Esophagus muscularis mucosa (tissue), 4 donors: ENCODE data around the gene RNASEH2A.
A peak's percentile ranks its signal among the peaks of the same experiment; 100 is the strongest.

Experiments used
- EP300 ChIP-seq: sonication (generic); formaldehyde crosslinking; IDR thresholded peaks from one replicate; pipeline ENCODE4 v1.6.1; 2017; ENCODE audit warnings: antibody characterized with exemption
- POLR2A ChIP-seq: fragments of 450-650 bp; IDR thresholded peaks from one replicate; pipeline ENCODE4 v1.6.1; 2017; ENCODE audit warnings: antibody characterized with exemption, moderate library complexity, mild to moderate bottlenecking, low read depth
- TF ChIP-seq, protein P1 (sequence below), 3 experiments: fragments of 200-600 bp in 2 of 3; fragments of 450-650 bp in 1 of 3; sonication (generic) in 2 of 3; IDR thresholded peaks; one replicate each; pipeline ENCODE4 v1.5.1; 2017 to 2019; ENCODE audit warnings: antibody characterized with exemption in 3 of 3, mild to moderate bottlenecking in 2 of 3, moderate library complexity in 1 of 3

DNA sequence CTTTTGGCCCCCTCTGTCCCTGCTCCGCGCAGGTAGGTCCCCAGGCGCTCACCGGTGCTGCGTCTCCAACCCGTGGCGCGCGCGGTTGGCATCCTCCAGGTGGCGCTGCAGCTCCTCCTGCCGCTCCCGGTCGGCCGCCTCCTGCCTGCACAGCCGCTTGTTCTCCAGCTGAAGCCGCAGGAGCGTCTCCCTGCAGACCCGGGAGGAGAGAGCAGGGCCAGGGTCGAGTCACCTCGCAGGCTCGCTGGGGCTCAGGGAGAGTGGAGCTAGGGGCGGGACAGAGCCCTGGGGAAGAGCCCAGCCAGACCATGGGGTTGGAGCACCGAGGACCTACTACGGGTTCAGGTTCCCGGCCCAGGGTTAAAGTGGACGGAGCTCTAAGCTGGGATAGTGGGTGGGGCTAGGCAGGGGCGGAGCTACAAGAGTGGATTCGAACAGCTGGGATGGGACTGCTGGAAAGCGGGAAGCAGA is 40.3 kb upstream of the RNASEH2A start:
- TF ChIP-seq, protein P1, sequence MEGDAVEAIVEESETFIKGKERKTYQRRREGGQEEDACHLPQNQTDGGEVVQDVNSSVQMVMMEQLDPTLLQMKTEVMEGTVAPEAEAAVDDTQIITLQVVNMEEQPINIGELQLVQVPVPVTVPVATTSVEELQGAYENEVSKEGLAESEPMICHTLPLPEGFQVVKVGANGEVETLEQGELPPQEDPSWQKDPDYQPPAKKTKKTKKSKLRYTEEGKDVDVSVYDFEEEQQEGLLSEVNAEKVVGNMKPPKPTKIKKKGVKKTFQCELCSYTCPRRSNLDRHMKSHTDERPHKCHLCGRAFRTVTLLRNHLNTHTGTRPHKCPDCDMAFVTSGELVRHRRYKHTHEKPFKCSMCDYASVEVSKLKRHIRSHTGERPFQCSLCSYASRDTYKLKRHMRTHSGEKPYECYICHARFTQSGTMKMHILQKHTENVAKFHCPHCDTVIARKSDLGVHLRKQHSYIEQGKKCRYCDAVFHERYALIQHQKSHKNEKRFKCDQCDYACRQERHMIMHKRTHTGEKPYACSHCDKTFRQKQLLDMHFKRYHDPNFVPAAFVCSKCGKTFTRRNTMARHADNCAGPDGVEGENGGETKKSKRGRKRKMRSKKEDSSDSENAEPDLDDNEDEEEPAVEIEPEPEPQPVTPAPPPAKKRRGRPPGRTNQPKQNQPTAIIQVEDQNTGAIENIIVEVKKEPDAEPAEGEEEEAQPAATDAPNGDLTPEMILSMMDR (IDR thresholded peaks at IDR 0.05): peak; percentile 84 to 95 (median 94)
- no peak for TF ChIP-seq POLR2A
- no peak for TF ChIP-seq EP300
